Ovary (tissue), 9 donors: ENCODE measurements around the gene CHAF1A. TPM values are rescaled to one million over a fixed set of nuclear protein-coding genes. Genes with fewer than 3 reads are reported as not detected.

Source experiments
- DNase-seq, 5 donors: peaks; one replicate each; pipeline ENCODE4 v3.0.0-alpha.2; 2019 to 2020
- H3K27ac ChIP-seq, 2 donors: fragments of 200-600 bp; one replicate each; pipeline versions ENCODE4 v1.5.1 to v1.8.0; 2019 to 2022
- H3K27me3 ChIP-seq: fragments of 200-600 bp; one replicate; pipeline ENCODE4 v1.8.0; 2022
- H3K36me3 ChIP-seq: fragments of 200-600 bp; sonication (generic); one replicate; pipeline ENCODE4 v1.5.1; 2019
- H3K4me1 ChIP-seq: one replicate; pipeline ENCODE4 v1.8.1; 2013; ENCODE audit warnings: mild to moderate bottlenecking, moderate library complexity; ENCODE audit not compliant: insufficient read depth
- H3K4me3 ChIP-seq: fragments of 200-600 bp; sonication (generic); one replicate; pipeline ENCODE4 v1.5.1; 2017
- H3K9me3 ChIP-seq, 2 donors: fragments of 200-600 bp in 1 of 2; sonication (generic) in 1 of 2; one replicate each; pipeline versions ENCODE4 v1.5.1 to v1.8.1; 2013 to 2019; ENCODE audit warnings: mild to moderate bottlenecking in 1 of 2, moderate library complexity in 1 of 2
- CTCF ChIP-seq, 3 donors: fragments of 450-650 bp in 2 of 3; fragments of 200-600 bp in 1 of 3; IDR thresholded peaks; one replicate each; pipeline versions ENCODE4 v1.5.1 to v1.8.0; 2016 to 2022; ENCODE audit warnings: antibody characterized with exemption in 3 of 3, mild to moderate bottlenecking in 1 of 3
- EP300 ChIP-seq: sonication (generic); formaldehyde crosslinking; IDR thresholded peaks from one replicate; pipeline ENCODE4 v1.6.1; 2017; ENCODE audit warnings: antibody characterized with exemption
- POLR2A ChIP-seq: fragments of 450-650 bp; IDR thresholded peaks from one replicate; pipeline ENCODE4 v1.6.1; 2017; ENCODE audit warnings: antibody characterized with exemption, mild to moderate bottlenecking, moderate library complexity
- WGBS, 3 donors: extraction: QIAGEN DNeasy Blood & Tissue Kit in 1 of 3; methylation state at CpG; one replicate each; pipeline versions ENCODE4 v1.1.5 to v1.1.7; 2013 to 2017; 5-methylcytosine and 5-hydroxymethylcytosine counted together
- intact Hi-C, 4 donors: fragments of 100-400 bp; cut with DNase I; formaldehyde crosslinking; loops; one replicate each; pipeline versions ENCODE4 v1.11.0 to v1.15.1; 2022 to 2023
- polyA plus RNA-seq, 2 donors: library from polyadenylated mRNA; stranded (reverse); fragments of 200-250 nt in 1 of 2; fragments of 350-450 nt in 1 of 2; fragmentation: Illumina TruSeq in 1 of 2; extraction: RNeasy Lipid Tissue Mini Kit (QIAGEN cat#74804) in 1 of 2; gene quantifications; one replicate each; pipeline ENCODE4 v1.2.3, GENCODE V29; 2013 to 2014
- total RNA-seq, 7 donors: library from RNA; depleted of rRNA in 2 of 7; stranded (reverse); fragments of >200 nt in 2 of 7; fragmentation: NEBNext Ultra II Directional in 3 of 7; extraction: Animal tissue kit (Norgen Biotek cat#: 25700) in 3 of 7; gene quantifications; one replicate each; pipeline versions ENCODE4 v1.1.0 to v1.2.4, GENCODE V29; 2016 to 2023
- donor health status: DM: no; HTN: no; CAD: no; lungs with moderate emphysema.
- donor health status: DM: no; HTN: no; CAD: no.
- donor health status: Bipolar disorder and iron deficiency.
- donor health status: DM: yes; HTN: yes; CAD: no.
- donor health status: DM: no; HTN: no; CAD: no.
- donor health status: DM: yes; HTN: yes; CAD: no.

CHAF1A gene
- total and polyA plus RNA-seq, 9 donors = 4.7 to 10.4 (median 7.5) TPM

GRCh38 chr19:4368128-4368820 lies 34.2 kb upstream of the CHAF1A start:
- Histone ChIP-seq H3K27me3 (no peaks in the 10 kb centered on the region), H3K36me3 (no peaks in the 10 kb centered on the region), H3K27ac (peak overlapping the region; percentile 38 to 59), H3K9me3 (no peaks in the 10 kb centered on the region), H3K4me3 (no peak overlapping the region), H3K4me1 (peaks cover 35% of the 10 kb centered on the region)
- intact Hi-C loops = no loop called here
- WGBS, 3 donors = 44 to 50% (median 48%) methylated on average over 19 of the region's 19 CpGs
- peak in 2 of 5 donors; percentile 69 to 74 for DNase-seq
- no peak for TF ChIP-seq POLR2A
- TF ChIP-seq EP300 = no peak
- no peak for TF ChIP-seq CTCF (IDR thresholded peaks at IDR 0.05)

GRCh38 chr19:4369109-4369887 lies 33.1 kb upstream of the CHAF1A start:
- TF ChIP-seq EP300 = no peak
- no peak for TF ChIP-seq POLR2A
- TF ChIP-seq CTCF (IDR thresholded peaks at IDR 0.05) = no peak
- WGBS, 3 donors = 49 to 53% (median 52%) methylated on average over 22 to 25 of the region's 25 CpGs
- DNase-seq = peak in 1 of 5 donors; percentile 58
- Histone ChIP-seq H3K9me3 (no peaks in the 10 kb centered on the region), H3K27me3 (no peaks in the 10 kb centered on the region), H3K4me3 (no peak overlapping the region), H3K36me3 (no peaks in the 10 kb centered on the region), H3K27ac (peak overlapping the region; percentile 4 to 59), H3K4me1 (peaks cover 37% of the 10 kb centered on the region)
- intact Hi-C loops = no loop called here

GRCh38 chr19:4369888-4370260 lies 32.6 kb upstream of the CHAF1A start:
- H3K9me3 ChIP-seq = no peaks in the 10 kb centered on the region
- H3K36me3 ChIP-seq = no peaks in the 10 kb centered on the region
- no peak for TF ChIP-seq POLR2A
- no peak for TF ChIP-seq CTCF (IDR thresholded peaks at IDR 0.05)
- TF ChIP-seq EP300 = no peak
- peak overlapping the region; percentile 4 to 59 for H3K27ac ChIP-seq
- intact Hi-C loops = no loop called here
- H3K4me1 ChIP-seq = peaks cover 43% of the 10 kb centered on the region
- H3K27me3 ChIP-seq = no peaks in the 10 kb centered on the region
- peak in 1 of 5 donors; percentile 59 for DNase-seq
- 43 to 68% (median 56%) methylated on average over 21 of the region's 21 CpGs for WGBS, 3 donors
- H3K4me3 ChIP-seq = no peak overlapping the region

DNA sequence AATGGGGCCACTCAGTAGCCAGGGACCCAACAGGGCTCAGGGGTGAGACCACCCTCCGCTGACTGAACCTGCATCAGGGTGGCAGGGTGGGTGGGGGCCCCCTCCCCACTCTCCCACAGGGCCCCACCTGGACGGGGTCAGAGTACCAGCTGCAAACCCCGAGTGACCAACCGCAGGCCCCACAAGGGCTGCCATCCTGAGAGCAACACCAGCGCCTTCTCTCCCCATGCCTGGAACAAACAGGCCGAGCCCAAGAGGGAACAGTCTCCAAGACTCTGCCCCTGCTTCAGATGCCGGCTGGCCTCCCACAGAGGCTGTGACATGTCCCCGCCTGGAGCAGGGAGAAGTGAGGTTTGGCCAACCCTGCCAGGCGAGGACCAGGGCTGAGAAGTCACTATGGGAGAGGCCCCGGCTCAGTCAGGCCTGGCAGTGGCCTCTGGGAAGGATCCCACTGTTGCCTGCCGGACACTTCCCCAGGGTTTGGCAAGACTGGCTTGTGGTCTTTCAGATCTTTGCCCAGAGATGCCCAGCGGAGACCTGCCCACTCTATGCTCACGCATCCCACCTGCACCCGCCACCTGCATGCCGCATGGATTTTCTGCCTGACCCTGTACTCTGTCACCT lies 31.9 kb upstream of the CHAF1A start:
- TF ChIP-seq CTCF (IDR thresholded peaks at IDR 0.05) (no peak), EP300 (no peak), POLR2A (no peak)

More for the DNA sequence above, 31.9 kb upstream of the CHAF1A start:
- intact Hi-C loops = no loop called here
- Histone ChIP-seq H3K9me3 (no peaks in the 10 kb centered on the region), H3K27me3 (no peaks in the 10 kb centered on the region), H3K4me1 (peaks cover 50% of the 10 kb centered on the region), H3K27ac (peak overlapping the region; percentile 4 to 59), H3K36me3 (no peaks in the 10 kb centered on the region), H3K4me3 (no peak overlapping the region)
- peak in 1 of 5 donors; percentile 33 for DNase-seq
- 89 to 96% (median 95%) methylated on average over 15 of the region's 15 CpGs for WGBS, 3 donors
